DOHH2 (cell line): ENCODE data around the gene EXOC3L1.

Experiments used
- H3F3A ChIP-seq: fragments of 200-600 bp; sonication (generic), shearing (Covaris generic); 2 replicates; pipeline ENCODE4 v1.6.0; 2016; ENCODE audit warnings: antibody characterized with exemption, mild to moderate bottlenecking; ENCODE audit not compliant: control insufficient read depth, insufficient read depth
- H3K27ac ChIP-seq: fragments of 200-600 bp; sonication (generic); 2 replicates; pipeline ENCODE4 v1.5.1; 2014; ENCODE audit warnings: low read depth, mild to moderate bottlenecking, low read length, moderate library complexity
- H3K27me3 ChIP-seq: fragments of 200-600 bp; sonication (generic); 2 replicates; pipeline ENCODE4 v1.6.1; 2014; ENCODE audit warnings: mild to moderate bottlenecking, low read length, mixed read lengths; ENCODE audit not compliant: control insufficient read depth
- H3K36me3 ChIP-seq: fragments of 200-600 bp; sonication (generic); 2 replicates; pipeline ENCODE4 v1.6.1; 2014; ENCODE audit warnings: mild to moderate bottlenecking, low read length, moderate library complexity, mixed read lengths; ENCODE audit not compliant: control insufficient read depth
- H3K4me1 ChIP-seq: fragments of 200-600 bp; sonication (generic); 2 replicates; pipeline ENCODE4 v1.6.1; 2014; ENCODE audit warnings: mild to moderate bottlenecking, low read length, mixed read lengths; ENCODE audit not compliant: control insufficient read depth
- H3K4me2 ChIP-seq: fragments of 200-600 bp; sonication (generic); 2 replicates; pipeline ENCODE4 v1.6.0; 2014; ENCODE audit warnings: mild to moderate bottlenecking, low read length, moderate library complexity
- H3K4me3 ChIP-seq: fragments of 200-600 bp; sonication (generic); 2 replicates; pipeline ENCODE4 v1.5.1; 2014; ENCODE audit warnings: mild to moderate bottlenecking, low read length, mixed read lengths
- H3K79me2 ChIP-seq: fragments of 200-600 bp; sonication (generic); 2 replicates; pipeline ENCODE4 v1.6.1; 2014; ENCODE audit warnings: mild to moderate bottlenecking, low read length, mixed read lengths; ENCODE audit not compliant: control insufficient read depth
- H3K9me2 ChIP-seq: fragments of 200-600 bp; sonication (generic); replicated peaks from 2 replicates; pipeline ENCODE4 v1.6.1; 2014; ENCODE audit warnings: mild to moderate bottlenecking, low read length, mixed read lengths; ENCODE audit not compliant: control insufficient read depth
- H3K9me3 ChIP-seq: fragments of 200-600 bp; sonication (generic); 2 replicates; pipeline ENCODE4 v1.6.1; 2014; ENCODE audit warnings: antibody characterized with exemption, low read length, mixed read lengths; ENCODE audit not compliant: control insufficient read depth, insufficient read depth
- H4K20me1 ChIP-seq: fragments of 200-600 bp; sonication (generic); 2 replicates; pipeline ENCODE4 v1.6.0; 2014; ENCODE audit warnings: low read depth, mild to moderate bottlenecking, antibody characterized with exemption, low read length, moderate library complexity; ENCODE audit not compliant: control insufficient read depth, insufficient read depth
- CTCF ChIP-seq: fragments of 200-600 bp; sonication (generic); IDR thresholded peaks from one replicate; pipeline ENCODE4 v1.5.1; 2014; ENCODE audit warnings: antibody characterized with exemption, mild to moderate bottlenecking, low read depth, low read length; ENCODE audit not compliant: poor library complexity, severe bottlenecking
- EZH2phosphoT487 ChIP-seq: fragments of 200-600 bp; sonication (generic); IDR thresholded peaks from 2 replicates; pipeline ENCODE4 v1.6.1; 2017; ENCODE audit warnings: borderline replicate concordance, mild to moderate bottlenecking, antibody characterized with exemption, low read length, moderate library complexity, mixed read lengths

Gene EXOC3L1

GRCh38 chr16:67180166-67180565 lies 9.8 kb downstream of the EXOC3L1 start:
- H3F3A ChIP-seq: no peaks in the 10 kb centered on the region; the same call in 1 of the 2 replicates

DNA sequence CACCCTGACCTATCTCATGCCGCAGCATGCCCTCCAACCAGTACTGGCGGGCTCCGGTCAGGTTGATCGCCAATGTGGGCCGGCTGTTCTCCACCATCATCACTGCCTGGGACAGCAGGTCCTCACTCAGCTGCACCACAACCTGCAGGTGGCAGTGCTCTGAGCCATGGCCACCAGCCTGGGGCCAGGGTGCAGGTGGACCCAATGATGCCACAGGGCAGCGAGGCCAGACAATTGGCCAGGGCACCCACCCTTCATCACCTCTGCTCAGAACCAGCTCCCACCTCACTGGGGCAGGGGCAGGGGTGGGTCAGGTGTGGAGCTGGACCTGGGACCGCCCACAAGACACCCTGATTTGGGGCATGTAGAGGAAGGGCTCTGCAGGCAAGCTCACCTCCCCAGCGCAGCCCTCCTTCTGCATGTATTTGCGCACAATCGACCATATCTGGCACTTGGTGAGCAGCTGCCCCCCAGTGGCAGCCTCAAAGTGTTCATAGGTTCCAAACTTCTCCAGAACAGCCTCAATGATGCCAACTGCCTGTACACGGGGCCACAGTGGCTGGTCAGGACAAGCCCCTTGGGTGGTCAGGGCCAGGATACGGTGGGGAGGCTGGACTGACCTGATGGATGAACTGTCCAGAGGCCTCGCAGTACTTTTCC lies 10.4 kb downstream of the EXOC3L1 start:
- Histone ChIP-seq H3F3A (no peaks in the 10 kb centered on the region; the same call in 1 of the 2 replicates), H3K79me2 (0 out of 2 replicates have a peak, but pooled peaks cover 8% of the 10 kb centered on the region), H3K4me1 (peaks cover 29% of the 10 kb centered on the region), H3K36me3 (no peaks in the 10 kb centered on the region), H3K9me2 (no peaks in the 10 kb centered on the region), H3K27me3 (peaks cover 30% of the 10 kb centered on the region), H4K20me1 (peaks cover 7% of the 10 kb centered on the region; the same call in 1 of the 2 replicates), H3K4me3 (no peak overlapping the region), H3K27ac (no peak overlapping the region), H3K9me3 (no peaks in the 10 kb centered on the region), H3K4me2 (no peak overlapping the region)
- no peak for TF ChIP-seq CTCF
- TF ChIP-seq EZH2phosphoT487: no peak

More at GRCh38 chr16:67180166-67180565, 9.8 kb downstream of the EXOC3L1 start:
- Histone ChIP-seq H3K4me2 (no peak overlapping the region), H3K9me3 (no peaks in the 10 kb centered on the region), H3K27me3 (peaks cover 30% of the 10 kb centered on the region), H3K9me2 (no peaks in the 10 kb centered on the region), H3K4me3 (no peak overlapping the region), H4K20me1 (peaks cover 7% of the 10 kb centered on the region; the same call in 1 of the 2 replicates), H3K36me3 (no peaks in the 10 kb centered on the region), H3K27ac (no peak overlapping the region), H3K79me2 (0 out of 2 replicates have a peak, but pooled peaks cover 8% of the 10 kb centered on the region), H3K4me1 (peaks cover 33% of the 10 kb centered on the region)
- no peak for TF ChIP-seq EZH2phosphoT487
- TF ChIP-seq CTCF: no peak

DNA sequence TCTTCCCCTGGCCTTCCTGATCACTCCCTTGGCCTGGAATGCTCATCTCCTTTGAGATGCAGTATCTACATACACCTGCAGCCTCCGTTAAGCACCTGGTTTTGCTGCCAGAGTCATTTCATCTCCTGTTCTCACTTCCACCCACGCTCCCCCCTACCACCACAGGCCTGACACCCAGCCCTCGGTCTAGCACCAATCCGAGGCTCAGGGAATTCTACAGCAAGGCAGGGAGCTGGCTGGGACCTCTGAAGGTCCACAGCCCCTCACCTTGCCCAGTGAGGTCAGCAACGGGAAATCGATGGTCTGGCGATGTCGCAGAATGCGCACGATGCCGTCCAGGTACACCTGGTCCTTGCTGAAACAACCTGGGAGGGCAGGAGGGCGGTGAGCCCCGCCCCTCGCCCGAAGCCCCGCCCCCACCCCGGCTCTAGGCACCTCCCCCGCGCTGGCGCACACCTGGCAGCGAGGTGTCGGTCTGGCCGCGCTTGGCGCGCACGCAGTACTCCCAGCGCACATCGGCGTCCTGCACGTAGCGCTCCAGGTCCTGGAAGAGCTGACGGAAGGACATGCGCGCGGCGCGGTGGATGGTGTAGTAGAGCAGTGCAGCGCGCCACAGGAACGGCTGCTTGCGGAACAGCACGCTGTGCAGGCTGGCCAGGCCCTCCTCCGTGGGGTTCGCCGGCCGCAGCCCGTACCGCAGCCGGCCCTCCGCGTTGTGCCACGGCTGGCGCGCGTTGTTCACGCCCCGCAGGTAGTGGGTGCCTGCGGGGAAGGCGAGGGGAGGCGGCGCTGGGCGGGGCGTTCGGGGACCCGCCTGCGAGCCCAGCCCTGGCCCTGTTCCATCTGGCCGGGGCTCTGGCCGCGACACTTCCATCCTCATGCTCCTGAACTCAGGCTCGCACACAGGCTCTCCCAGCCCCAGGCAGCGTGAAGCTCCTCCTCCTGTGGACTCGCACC lies 11.9 kb downstream of the EXOC3L1 start:
- H3K9me3 ChIP-seq: no peaks in the 10 kb centered on the region

More for the DNA sequence above, 11.9 kb downstream of the EXOC3L1 start:
- peak overlapping the region; percentile 67 for H3K4me3 ChIP-seq
- no peaks in the 10 kb centered on the region for H3K36me3 ChIP-seq
- TF ChIP-seq EZH2phosphoT487 (no peak), CTCF (no peak)
- H3K4me2 ChIP-seq: peak overlapping the region; percentile 69
- no peak overlapping the region for H3K27ac ChIP-seq
- no peaks in the 10 kb centered on the region for H3K9me2 ChIP-seq
- H4K20me1 ChIP-seq: peaks cover 7% of the 10 kb centered on the region; the same call in 1 of the 2 replicates
- 0 out of 2 replicates have a peak, but pooled peaks cover 5% of the 10 kb centered on the region for H3K79me2 ChIP-seq
- H3K4me1 ChIP-seq: peaks cover 33% of the 10 kb centered on the region
- H3F3A ChIP-seq: no peaks in the 10 kb centered on the region; the same call in 1 of the 2 replicates
- peaks cover 42% of the 10 kb centered on the region for H3K27me3 ChIP-seq
